MCF 10A (cell line): ENCODE data around the gene BCR. TPM values are rescaled to one million over a fixed set of nuclear protein-coding genes. Genes with fewer than 3 reads are reported as not detected.

Experiments
- BruUV-seq: library from RNA; stranded (reverse); fragments of 400-500 nt; replicated peaks from 2 replicates; lab custom pipeline; 2021; lab: Mats Ljungman, UMichigan
- CTCF ChIA-PET: fragments of 300-600 bp; sonication (Branson Sonifier 250); formaldehyde crosslinking; extraction: SDS; loops from one replicate; lab custom pipeline; 2021; ENCODE audit warnings: antibody characterized with exemption, inconsistent platforms; lab: Yijun Ruan, JAX
- POLR2A ChIA-PET: fragments of 300-600, 350-650 bp; sonication (Branson Sonifier 250); formaldehyde crosslinking; extraction: SDS; loops from one replicate; lab custom pipeline; 2020; ENCODE audit warnings: antibody characterized with exemption, inconsistent platforms; lab: Yijun Ruan, JAX
- DNase-seq: peaks from one replicate; pipeline ENCODE4 v3.0.0-alpha.2; 2018; ENCODE audit not compliant: unreplicated experiment
- H3K27ac Mint-ChIP-seq: one replicate; pipeline ENCODE4 v1.8.0; 2022; ENCODE audit warnings: mild to moderate bottlenecking, low read depth, mixed read lengths; ENCODE audit not compliant: unreplicated experiment
- H3K27me3 Mint-ChIP-seq: one replicate; pipeline ENCODE4 v1.8.0; 2022; ENCODE audit warnings: mixed read lengths; ENCODE audit not compliant: insufficient read depth, unreplicated experiment
- H3K36me3 Mint-ChIP-seq: one replicate; pipeline ENCODE4 v1.8.0; 2022; ENCODE audit warnings: mild to moderate bottlenecking, moderate library complexity, mixed read lengths; ENCODE audit not compliant: insufficient read depth, unreplicated experiment
- H3K4me1 Mint-ChIP-seq: one replicate; pipeline ENCODE4 v1.8.0; 2022; ENCODE audit warnings: mixed read lengths; ENCODE audit not compliant: insufficient read depth, unreplicated experiment
- H3K4me3 Mint-ChIP-seq: one replicate; pipeline ENCODE4 v1.8.0; 2022; ENCODE audit warnings: mild to moderate bottlenecking, moderate library complexity, mixed read lengths; ENCODE audit not compliant: unreplicated experiment
- H3K9me3 Mint-ChIP-seq: one replicate; pipeline ENCODE4 v1.8.0; 2022; ENCODE audit warnings: mixed read lengths; ENCODE audit not compliant: unreplicated experiment
- CTCF ChIP-seq: fragments of 200-600 bp; IDR thresholded peaks from one replicate; pipeline ENCODE4 v1.8.0; 2022; ENCODE audit warnings: antibody characterized with exemption, mild to moderate bottlenecking; ENCODE audit not compliant: unreplicated experiment
- intact Hi-C: fragments of 100-400 bp; cut with micrococcal nuclease; formaldehyde crosslinking; loops from 2 replicates; pipeline ENCODE4 v1.14.1; 2022
- total RNA-seq: library from RNA; stranded (reverse); gene quantifications from 2 replicates; pipeline ENCODE4 v1.2.3, GENCODE V29; 2022

Gene BCR
- total RNA-seq, 1 experiment from 2014 or later = 77.9 TPM

GRCh38 chr22:23265368-23265700, 85.0 kb downstream of the BCR start:
- intact Hi-C loops = no loop called here
- DNase-seq = no peak
- Mint-ChIP-seq H3K9me3 (no peaks in the 10 kb centered on the region), H3K27ac (no peak overlapping the region), H3K36me3 (peaks cover 82% of the 10 kb centered on the region), H3K4me1 (no peaks in the 10 kb centered on the region), H3K27me3 (no peaks in the 10 kb centered on the region), H3K4me3 (no peak overlapping the region)
- no TSS peak for BruUV-seq
- CTCF ChIA-PET = interaction anchor here (0.9 to 1.7 kb wide), 3 partner anchors 17 to 91 kb away, joined by 3 to 5 read pairs (median 5); no protein-coding TSS in a partner anchor
- no peak for TF ChIP-seq CTCF
- POLR2A ChIA-PET = interaction anchor here (0.9 kb wide), 1 partner anchor 59 kb away, joined by 3 read pairs; no protein-coding TSS in a partner anchor

DNA sequence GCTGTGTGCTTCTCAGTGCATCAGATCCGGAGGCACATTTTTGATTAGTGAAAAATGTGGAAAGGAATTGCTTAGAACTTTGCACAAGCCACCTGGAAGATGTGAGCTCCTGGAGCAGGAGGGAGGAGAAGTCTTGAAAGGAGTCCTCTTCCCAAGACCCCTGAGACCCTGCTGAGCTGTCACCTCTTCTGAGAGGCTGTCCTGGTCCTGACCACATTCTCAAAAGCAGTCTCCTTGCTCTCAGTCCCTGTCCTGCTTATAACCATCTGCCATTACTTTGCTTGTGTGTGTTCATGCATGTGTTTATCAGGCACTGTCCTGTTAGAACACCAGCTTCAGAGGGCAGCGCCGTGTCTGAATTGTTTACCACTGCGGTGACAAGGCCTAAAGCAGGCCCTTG, 86.5 kb downstream of the BCR start:
- Mint-ChIP-seq H3K27me3 (no peaks in the 10 kb centered on the region), H3K4me3 (no peak overlapping the region), H3K27ac (no peak overlapping the region), H3K4me1 (no peaks in the 10 kb centered on the region), H3K9me3 (no peaks in the 10 kb centered on the region), H3K36me3 (peaks cover 87% of the 10 kb centered on the region)
- ChIA-PET POLR2A (no interaction called here), CTCF (no interaction called here)
- no peak for TF ChIP-seq CTCF
- BruUV-seq = no TSS peak
- DNase-seq = no peak
- intact Hi-C loops = no loop called here

DNA sequence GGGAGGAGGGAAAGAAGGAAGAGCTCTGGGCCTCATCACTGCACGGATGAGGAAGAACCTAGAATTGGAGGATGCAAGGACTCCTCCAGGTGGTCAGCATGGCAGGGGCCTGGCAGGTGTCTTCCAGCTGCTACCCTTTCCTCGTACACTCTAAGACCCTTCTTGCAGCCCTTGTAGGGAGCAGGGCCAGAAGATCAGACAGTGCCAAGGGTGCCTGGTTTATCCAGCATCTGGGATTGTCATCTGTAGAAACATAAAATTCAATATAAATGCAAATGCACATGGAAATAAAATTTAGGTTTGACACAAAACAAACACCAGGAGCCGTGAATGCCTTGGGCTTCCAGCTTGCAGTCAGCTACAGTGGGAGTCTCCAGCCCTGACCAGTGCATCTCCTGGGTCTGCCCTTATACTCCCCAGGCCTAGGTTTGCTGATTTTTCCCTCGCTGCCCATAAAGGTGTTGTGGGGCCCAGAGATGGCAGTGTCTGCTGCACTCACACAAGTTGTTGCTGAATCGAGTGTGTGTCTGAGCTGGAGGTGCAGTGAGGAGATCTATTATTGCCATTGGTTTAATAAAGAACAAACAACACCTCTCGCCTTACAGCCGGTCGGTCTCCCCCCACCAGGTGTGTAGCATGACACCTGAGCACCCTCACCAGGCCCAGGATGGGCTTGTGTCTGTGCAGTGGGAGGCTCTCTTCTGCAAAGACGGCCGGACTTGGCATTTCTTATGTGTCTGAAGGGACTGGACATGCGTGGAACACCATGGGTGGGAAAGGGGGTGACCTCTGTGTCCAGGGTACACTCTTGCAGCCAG, 87.1 kb downstream of the BCR start:
- BruUV-seq = no TSS peak
- DNase-seq = no peak
- intact Hi-C loops = no loop called here
- H3K36me3 Mint-ChIP-seq = peaks cover 90% of the 10 kb centered on the region
- H3K4me1 Mint-ChIP-seq = no peaks in the 10 kb centered on the region
- no peak for TF ChIP-seq CTCF
- H3K9me3 Mint-ChIP-seq = no peaks in the 10 kb centered on the region
- POLR2A ChIA-PET = no interaction called here
- H3K27ac Mint-ChIP-seq = no peak overlapping the region
- CTCF ChIA-PET = no interaction called here
- H3K27me3 Mint-ChIP-seq = no peaks in the 10 kb centered on the region
- no peak overlapping the region for H3K4me3 Mint-ChIP-seq

GRCh38 chr22:23268139-23268712, 87.9 kb downstream of the BCR start:
- H3K27ac Mint-ChIP-seq = no peak overlapping the region
- no TSS peak for BruUV-seq

More at GRCh38 chr22:23268139-23268712, 87.9 kb downstream of the BCR start:
- no peak for DNase-seq
- no peak for TF ChIP-seq CTCF
- no peaks in the 10 kb centered on the region for H3K27me3 Mint-ChIP-seq
- H3K4me3 Mint-ChIP-seq = no peak overlapping the region
- H3K4me1 Mint-ChIP-seq = no peaks in the 10 kb centered on the region
- H3K36me3 Mint-ChIP-seq = peaks cover 88% of the 10 kb centered on the region
- intact Hi-C loops = no loop called here
- POLR2A ChIA-PET = interaction anchor here (0.9 kb wide), 1 partner anchor 11 kb away, joined by 3 read pairs; no protein-coding TSS in a partner anchor
- no peaks in the 10 kb centered on the region for H3K9me3 Mint-ChIP-seq
- CTCF ChIA-PET = interaction anchor here (0.9 kb wide), 1 partner anchor 14 kb away, joined by 4 read pairs; no protein-coding TSS in a partner anchor
